HG03039 (cell line): ENCODE data around the gene CCDC191.

Experiments
- ATAC-seq: cut with Tn5 transposase; IDR thresholded peaks from one replicate; pipeline ENCODE4 v1.9.1; 2021; ENCODE audit warnings: mild to moderate bottlenecking, moderate library complexity; ENCODE audit not compliant: unreplicated experiment

The CCDC191 gene

DNA sequence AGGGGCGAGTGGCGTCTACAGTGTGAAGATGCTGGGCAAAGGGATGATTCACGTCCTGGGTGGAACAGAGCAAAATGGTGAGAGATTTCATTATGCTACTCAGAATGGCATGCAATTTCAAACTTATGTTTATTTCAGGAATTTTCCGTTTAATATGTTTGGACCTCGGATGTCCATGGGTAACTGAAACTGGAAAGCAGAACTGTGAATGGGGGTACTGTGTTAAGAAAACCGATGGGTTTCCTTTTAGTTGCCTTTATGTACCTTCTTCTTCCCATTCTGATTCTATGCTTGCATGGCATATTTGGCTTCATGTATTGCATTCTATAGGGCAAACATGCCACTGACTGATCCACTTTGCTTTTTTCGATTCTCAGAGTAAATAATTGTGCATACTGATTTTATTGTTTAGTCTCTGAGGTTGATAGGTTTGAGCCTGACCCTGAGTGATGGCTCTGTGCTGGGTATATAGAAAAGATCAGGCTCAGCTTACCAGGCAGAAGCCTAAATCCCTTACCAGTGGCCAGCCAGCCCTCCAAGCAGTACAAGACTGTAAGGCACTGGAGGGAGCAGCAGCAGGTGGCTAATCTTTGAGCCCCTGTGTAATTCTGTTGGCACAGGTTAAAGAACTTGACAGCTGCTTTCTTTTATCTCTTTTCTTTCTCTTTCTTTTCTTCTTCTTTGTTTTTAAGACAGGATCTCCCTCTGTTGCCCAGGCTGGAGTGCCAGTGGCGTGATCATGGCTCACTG lies 4.8 kb upstream of the CCDC191 start:
- no peak for ATAC-seq

DNA sequence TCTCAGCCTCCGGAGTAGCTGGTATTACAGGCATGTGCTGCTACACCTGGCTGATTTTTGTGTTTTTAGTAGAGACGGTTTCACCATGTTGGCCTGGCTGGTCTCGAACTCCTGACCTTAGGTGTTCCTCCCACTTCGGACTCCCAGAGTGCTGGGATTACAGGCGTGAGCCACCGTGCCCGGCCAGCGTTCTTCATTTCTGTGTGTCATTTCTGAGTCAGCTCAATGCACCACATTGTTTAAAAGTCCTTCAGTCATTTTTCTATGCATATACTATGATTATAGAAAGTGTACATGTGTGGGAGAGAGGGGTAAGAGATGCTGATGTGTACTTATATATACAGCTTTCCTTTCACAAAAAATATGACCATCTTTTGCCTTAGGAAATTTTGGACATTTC lies 2.3 kb upstream of the CCDC191 start:
- ATAC-seq, result no peak

DNA sequence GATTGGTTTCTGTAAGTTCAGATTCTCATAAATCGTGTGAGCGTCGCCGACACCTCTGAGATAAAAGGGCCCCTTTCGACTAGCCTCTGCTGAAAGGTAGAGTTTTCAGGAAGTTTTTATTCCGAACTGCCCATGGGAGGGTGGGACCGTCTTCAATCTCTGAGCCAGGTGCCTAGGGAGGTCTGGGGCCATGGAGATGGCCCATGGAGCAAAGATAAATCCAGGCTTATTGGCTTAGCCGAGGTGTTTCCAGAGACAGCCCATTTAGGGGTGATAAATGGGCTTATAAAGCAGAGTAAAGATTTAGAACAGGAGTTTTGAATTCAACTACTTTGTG lies 653 bp upstream of the CCDC191 start:
- ATAC-seq, result peak; percentile 1

DNA sequence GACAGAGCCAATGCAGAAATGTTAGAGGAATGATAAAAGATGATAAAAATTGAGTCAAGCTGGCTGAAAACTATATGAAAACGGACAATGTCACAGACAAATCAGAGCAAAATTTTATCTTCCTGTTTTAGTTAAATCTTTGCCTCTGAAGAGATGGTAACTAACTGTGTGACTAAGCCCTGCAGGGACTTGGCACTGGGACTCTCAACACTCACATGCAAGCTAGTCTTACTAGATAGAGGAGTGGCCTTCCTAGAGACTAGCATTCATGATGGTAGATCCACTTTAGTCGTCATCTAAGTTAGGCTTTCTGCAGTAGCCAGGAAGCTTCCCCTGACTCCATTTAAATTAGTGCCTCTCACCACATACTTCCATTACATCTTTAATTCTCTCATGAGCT lies 4.1 kb downstream of the CCDC191 start:
- no peak for ATAC-seq

DNA sequence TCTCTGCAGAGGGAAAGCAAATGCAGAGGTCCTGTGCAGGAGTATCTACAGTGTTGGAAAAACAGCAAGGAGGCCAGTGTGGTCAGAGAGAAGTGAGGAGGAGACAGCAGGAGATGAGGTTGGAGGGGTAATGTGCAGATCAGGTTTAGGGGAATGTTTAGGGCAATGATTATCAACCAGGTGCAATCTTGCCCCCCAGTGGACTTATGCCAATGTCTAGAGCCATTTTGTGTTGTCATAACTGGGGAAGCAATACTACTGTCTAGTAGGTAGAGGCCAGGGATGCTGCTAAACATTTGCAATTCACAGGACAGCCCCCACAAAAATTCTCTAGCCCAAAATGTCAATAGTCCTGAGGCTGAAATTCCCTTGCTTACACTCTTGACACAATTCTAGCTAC lies 13.1 kb downstream of the CCDC191 start:
- ATAC-seq, result no peak

DNA sequence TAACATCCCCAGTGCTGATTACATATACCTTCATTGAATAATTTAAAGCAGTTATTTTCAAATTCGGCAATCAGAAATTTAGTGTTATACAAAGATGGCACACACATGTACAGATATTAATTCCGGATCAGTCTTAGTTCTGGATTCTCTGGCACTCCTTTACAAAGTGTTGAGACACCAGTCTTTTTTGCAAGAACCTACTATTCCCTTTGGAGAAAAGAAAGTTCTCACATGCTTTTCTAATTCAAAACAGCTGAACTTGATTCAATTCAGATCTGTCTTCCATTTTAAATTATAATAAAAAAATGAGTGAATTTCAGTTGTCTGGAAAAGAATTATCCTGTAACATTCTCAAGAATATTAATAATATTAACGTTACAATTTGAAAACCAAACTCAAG lies 20.4 kb downstream of the CCDC191 start:
- ATAC-seq, result no peak

DNA sequence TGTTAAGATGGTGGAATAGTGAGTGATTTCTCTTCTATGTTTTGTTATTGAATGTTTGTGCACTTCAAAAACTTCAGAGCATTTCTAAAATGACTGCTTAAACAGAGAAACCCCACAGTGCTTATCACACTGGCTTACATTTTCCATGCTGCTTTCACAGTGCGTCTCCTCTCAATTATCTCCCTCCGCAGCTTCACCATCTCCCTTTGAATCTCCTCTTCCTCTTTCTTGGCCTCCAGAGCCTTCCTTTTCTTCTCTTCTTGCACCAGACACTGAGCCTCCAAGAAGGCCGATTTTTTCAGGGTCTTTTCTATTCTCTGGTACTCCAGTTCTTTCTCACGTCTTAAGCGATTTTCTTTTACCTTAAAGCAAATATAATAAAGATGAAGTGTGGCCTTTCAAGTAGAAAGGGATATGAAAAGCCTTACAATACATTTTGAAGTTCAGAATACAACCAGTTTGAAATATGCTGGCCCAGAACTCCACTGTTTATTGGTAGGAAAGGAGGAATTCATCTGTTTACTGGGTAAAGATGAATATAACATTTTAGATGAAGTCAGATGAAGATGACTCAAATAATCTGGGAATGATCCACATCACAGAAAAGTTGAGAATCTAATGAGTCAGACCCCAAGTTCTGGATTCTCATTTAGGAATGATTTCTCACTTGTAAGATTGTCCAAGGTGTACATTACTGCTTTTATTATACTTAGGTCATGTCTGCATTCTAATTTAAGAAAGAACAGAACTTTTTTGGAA lies 21.4 kb downstream of the CCDC191 start:
- ATAC-seq, result no peak

DNA sequence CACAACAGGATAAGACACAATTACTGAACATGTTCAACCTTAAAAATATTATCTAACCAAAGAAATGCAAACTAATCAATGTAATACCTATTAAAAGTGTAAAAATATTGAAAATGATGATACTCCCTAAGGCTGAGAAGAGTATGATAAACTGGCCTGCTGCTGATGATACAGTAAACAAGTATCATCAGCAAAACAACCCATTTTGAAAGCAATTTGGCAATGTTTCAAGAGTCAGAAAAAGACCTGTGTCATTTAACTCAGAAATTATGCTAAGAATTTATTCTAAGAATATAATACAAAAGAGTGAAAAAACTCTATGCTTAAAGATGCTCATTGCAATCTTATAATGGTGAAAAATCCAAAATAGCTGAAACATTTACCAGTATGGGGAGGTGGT lies 22.1 kb downstream of the CCDC191 start:
- ATAC-seq, result no peak

DNA sequence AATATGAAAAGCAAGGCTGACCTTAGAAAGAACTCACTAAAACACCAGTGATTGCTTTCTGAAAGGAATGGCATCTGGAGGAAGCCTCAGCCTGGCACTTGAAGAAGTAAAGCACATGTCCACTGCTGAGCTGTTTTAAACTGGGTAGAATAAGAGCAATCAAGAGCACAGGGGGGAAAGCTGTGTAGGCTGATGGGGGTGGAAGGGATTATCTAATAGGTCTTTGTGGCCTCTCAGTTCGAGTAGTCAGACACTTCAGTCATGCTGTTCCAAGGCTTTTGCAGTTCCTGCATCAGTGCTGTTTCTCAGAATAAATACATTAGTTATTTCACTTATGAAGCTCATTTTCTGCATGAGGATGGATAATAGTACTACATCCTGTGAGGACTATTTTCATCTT lies 22.6 kb downstream of the CCDC191 start:
- no peak for ATAC-seq

DNA sequence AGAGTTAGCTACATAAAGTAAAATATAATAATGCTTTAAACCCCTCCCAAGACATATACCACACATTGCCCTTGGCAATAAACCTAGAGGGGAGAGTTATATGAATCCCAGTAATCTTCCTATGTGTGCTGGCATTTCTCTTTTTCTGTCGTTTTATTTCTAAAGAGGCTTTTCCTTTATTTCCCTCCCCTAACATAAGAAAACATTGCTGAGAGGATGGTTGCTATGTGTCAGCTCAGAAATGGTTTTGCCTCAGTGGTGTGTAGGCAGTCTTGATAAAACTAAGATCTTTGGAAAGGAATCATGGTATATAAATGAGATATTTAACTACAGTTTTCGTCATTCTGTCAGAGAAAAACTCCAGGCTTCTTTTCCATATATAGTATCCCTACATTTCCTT lies 30.0 kb downstream of the CCDC191 start:
- ATAC-seq, result no peak

DNA sequence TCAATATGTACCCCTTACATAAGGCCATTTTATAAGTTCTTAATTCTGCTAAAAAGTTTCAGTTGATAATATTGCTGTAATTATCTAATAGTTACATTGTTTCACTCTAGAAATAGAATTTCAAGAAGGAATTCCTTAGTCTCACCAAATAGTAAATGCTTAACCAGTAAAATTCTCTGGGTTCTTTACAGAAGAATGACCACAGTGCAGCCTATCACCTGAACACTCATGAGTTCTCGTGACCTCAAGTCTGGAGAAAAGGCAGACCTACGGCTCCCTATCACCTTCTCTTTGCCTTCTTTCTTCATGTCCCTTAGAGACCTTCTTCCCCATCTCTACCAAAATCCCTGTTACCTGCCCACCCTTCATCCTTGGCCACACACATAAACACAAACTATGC lies 30.9 kb downstream of the CCDC191 start:
- no peak for ATAC-seq

DNA sequence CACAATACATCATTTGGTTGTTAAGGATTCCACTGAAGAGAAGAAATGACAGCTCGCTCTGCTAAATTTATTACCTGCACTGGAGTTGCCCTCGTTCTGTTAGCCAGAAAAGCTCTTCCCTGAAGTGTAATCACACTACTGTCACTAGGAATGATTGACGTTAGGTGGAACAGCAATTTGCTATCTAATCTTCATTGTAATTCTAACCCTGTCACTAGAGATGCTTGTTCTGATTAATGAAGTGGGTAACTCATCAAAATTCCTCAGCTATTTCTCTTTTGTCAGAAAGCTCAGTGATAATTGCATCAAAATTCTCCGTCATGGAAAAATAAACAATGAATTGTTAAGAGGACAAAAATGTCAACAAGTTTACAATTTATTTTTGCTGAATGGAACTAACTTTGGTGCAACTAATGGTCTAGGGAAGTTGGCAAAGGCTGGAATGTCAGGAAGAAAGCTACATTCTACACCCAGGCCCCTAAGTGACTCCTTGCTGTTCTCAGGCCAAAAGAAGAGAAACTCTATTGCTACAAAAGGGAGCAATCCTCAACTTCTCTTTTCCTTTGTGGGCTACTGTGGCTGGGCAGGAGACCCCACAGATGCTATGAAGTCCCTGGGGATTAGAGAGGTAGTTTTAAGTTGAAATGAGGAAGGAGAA lies 34.1 kb downstream of the CCDC191 start:
- ATAC-seq, result no peak

DNA sequence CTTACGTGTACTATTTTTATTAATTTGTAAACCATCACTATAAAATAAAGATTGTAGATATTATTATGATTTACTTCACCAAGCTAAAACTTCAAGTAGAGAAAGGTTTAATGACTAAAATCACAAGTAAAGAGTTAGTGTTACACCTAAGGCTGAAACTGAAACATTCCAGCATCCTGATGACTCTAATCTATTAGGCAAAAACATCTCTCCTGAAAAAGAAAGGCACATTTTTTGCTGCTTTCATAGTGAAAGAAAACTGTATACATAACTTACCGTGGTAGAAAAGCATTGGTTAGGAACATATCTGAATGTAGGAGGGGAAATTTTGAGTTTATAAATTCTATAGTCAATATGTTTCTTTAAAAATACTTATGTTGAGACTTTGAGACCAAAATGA lies 35.4 kb downstream of the CCDC191 start:
- ATAC-seq, result no peak

DNA sequence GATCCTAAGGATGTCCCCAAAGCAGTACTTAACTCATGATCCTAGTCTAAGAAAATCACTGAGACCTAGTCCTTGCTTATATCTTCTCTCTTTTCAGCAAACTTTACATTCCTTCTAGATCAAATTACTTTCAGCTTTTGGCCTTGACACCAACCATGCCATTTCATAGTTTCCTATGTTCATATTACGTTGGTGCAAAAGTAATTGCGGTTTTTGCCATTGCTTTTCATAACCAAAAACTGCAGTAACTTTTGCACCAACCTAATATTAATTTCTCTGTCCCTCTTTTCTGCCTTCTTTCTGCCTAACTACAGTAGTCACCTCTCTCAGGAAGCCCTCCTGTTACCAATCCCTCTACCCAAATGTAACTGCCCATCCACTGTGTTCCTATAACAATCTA lies 36.8 kb downstream of the CCDC191 start:
- no peak for ATAC-seq

DNA sequence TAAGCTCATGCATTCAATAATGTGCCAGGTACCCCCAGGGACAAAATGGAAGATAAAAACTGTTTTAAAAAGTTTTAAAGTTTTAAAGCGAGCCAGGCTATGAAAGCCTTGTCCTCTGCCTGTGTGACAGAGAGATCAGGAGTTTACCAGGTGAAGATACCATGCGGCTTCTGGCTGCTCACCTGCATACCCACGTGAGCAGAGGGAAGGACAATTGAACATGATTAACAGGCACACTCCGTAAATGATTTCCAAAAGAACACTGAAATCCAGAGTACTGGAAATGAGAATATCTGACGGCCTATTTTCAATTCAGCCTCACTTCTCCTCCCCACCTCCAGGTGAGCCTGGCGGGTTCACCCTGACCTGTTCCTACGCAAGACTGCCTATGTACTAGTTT lies 42.1 kb downstream of the CCDC191 start:
- no peak for ATAC-seq

DNA sequence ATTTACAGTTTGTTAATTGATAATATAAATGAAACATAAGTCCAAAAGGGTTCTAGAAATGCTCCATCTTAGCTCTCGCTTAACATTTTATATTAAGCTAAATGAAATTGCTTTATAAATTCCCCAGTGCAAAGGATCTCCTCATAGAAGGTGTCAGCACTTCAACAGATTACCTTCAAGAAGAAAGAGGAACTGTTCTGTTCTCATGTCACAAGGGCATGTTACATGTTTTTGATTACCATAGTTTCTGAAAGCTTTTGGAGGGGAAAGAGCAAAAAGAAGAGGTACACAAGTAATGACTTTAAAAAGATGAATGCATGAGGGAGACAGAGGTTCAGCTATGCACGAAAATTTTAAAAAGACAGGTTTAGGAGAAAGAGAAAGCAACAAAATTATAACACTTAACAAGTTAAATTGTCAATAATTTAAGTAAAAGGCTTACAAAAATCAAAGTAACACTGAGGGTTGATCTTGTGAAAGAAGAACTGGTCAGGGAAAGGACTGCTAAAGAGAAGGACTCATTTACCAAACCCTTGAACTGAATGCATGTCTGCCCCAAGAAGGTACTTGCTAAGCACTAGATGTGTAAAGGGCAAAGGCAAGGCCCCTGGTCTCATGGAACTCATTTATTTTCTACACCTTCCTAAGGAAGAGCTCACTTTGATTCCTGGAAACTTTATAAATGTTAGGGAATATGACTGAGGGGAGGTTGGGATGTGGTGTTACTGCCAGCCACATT lies 45.1 kb downstream of the CCDC191 start:
- no peak for ATAC-seq

DNA sequence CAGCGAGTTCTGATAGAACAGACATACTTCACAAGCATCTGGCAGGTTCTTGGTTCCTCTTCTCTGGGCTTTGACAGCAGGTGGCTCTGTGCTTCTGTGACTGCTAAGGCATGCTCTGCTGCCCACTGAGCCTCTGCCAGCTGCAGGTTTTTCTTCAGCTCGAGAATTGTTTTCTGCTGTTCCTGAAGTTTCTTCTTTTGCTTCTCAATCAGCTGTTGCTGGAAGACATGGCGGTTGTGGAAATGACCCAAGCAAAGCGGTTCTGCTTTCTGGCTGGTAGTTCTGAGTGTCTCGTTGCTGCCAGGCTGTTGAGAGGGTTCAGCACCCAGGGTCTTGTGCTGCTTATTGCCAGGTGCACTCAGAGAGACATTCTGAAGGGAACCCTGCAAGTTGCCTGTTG lies 50.8 kb downstream of the CCDC191 start:
- ATAC-seq, result peak; percentile 78

DNA sequence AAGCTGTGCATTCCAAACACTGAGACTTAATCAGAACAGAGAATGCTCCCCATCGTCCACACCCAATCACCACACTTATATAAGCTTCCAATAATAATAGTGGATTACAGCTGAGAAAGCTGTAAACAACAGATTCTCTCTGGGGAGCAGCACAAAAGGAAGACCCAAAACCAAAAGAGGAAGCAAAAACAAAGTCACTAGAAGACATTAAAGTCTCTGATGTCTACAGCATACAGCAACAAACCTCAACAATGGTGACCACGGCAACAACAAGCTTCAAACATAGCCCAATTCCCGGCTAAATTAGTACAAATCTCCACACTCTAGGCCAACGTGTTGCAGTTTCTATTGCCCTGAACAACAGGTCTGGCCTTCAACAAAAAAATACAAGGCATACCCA lies 70.8 kb downstream of the CCDC191 start:
- no peak for ATAC-seq

DNA sequence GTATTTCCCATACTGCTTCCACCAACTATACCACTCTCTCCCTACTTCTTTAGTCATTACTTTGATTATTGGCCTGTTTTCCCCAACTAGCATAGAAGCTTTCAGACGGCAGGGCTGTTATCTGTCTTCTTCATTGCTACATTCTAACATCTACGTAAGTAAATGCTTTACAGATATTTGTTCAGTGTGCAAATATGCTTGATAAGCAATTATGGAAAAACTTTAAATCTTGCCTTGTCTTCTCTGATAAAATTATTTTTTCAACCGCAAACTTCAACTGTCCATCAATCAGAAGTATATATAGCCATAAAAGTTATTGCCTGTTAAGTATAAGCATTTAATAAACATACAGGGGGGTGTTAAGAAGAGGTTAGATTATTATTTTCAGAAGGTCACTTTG lies 72.8 kb downstream of the CCDC191 start:
- ATAC-seq, result no peak

DNA sequence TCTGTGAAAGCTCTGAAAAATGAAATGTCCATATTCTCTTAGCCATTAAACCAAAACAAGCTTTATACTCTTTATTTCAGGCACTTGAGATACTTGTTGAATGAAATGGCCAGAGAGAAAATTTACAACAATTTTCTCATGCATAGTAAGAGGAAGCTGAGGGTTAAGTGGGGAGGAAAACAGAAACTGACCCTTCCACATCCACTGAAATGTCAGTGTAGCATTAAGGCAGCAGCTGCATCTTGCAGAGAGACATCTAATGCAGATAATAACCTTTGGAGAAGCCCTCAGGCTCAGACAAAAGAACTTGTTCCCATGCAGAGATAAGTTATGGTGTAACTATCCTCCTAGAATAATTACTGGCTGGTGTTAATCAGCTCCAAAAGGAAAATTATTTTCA lies 74.5 kb downstream of the CCDC191 start:
- ATAC-seq, result no peak

DNA sequence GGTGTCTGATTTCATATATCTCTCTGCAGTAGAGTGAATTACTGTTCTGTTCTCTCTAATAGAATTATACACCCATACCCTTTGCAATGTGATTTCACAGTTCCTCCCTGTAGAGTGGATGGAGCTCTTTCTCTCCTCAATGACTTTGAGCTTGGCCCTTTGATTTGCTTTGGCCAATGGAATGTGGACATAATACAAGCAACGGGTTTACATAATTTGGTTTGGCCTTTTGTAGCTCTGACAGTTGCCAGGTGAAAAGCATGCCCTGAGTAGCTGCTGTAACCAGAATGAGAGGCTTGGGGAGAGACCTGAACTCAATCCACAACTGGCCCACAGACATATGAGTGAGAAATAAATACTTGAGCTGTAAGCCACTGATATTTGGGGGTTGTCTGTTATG lies 76.4 kb downstream of the CCDC191 start:
- ATAC-seq, result no peak

DNA sequence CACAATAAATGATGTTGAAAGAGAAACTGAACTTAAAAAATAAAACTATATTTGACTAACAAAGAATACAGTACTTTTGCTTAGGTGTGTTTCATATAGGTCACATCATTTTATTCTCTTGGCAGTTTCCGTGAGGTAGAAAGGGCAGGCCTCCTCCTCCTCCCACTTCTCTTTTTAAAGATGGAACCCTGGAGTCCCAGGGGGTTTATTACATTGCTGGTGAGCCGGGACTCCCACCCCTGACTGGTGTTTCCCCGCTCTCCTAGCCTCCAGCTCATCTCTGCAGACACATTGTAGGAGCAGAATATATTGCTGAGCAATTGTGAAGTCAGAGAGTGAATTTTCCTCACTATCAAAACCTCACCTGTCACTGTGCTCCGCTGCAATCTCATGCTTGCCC lies 78.5 kb downstream of the CCDC191 start:
- no peak for ATAC-seq
